ENCODE measurements around the gene SLC2A5. TPM values are rescaled to one million over a fixed set of nuclear protein-coding genes. Genes with fewer than 3 reads are reported as not detected.
A peak's percentile ranks its signal among the peaks of the same experiment; 100 is the strongest.

SLC2A5 gene
- total RNA-seq, 1 donor from 2014 or later, result 8.1 TPM

GRCh38 chr1:8987881-8988617 lies 81.4 kb downstream of the SLC2A5 start:
- Histone ChIP-seq H3K4me1 (peaks cover 24% of the 10 kb centered on the region), H3K4me3 (no peak overlapping the region), H3K27me3 (no peaks in the 10 kb centered on the region), H3K9me3 (no peaks in the 10 kb centered on the region), H3K36me3 (no peaks in the 10 kb centered on the region), H3K27ac (peak overlapping the region; percentile 42)
- TF ChIP-seq POLR2AphosphoS5 (IDR thresholded peaks at IDR 0.05; ENCODE audit: insufficient read depth in 1 of 2, low read depth in 1 of 2) (no peak), CTCF (IDR thresholded peaks at IDR 0.05) (peak; percentile 77 to 89 (median 85)), POLR2A (IDR thresholded peaks at IDR 0.05) (no peak)
- DNase-seq (ENCODE audit: extremely low spot score in 2 of 2), result no peak
- intact Hi-C loops (cut with DNase I), result loop anchor here (5.0 kb wide), 1 partner anchor 66 kb away; no protein-coding TSS in a partner anchor

- intact Hi-C loops (cut with DNase I), result loop anchor here (5.0 kb wide), 1 partner anchor 65 kb away; no protein-coding TSS in a partner anchor
- H3K9me3 ChIP-seq, result no peaks in the 10 kb centered on the region
- no peaks in the 10 kb centered on the region for H3K27me3 ChIP-seq
- peak overlapping the region; percentile 61 for H3K27ac ChIP-seq
- no peak for TF ChIP-seq CTCF (IDR thresholded peaks at IDR 0.05)
- TF ChIP-seq POLR2AphosphoS5 (IDR thresholded peaks at IDR 0.05; ENCODE audit: insufficient read depth in 1 of 2, low read depth in 1 of 2), result no peak
- TF ChIP-seq POLR2A (IDR thresholded peaks at IDR 0.05), result no peak
- DNase-seq (ENCODE audit: extremely low spot score in 2 of 2), result no peak
- H3K36me3 ChIP-seq, result no peaks in the 10 kb centered on the region
- no peak overlapping the region for H3K4me3 ChIP-seq
- H3K4me1 ChIP-seq, result peaks cover 24% of the 10 kb centered on the region
Measured at GRCh38 chr1:8986814-8987190, 82.6 kb downstream of the SLC2A5 start.

- Histone ChIP-seq H3K9me3 (no peaks in the 10 kb centered on the region), H3K4me3 (no peak overlapping the region), H3K4me1 (peaks cover 24% of the 10 kb centered on the region), H3K27me3 (no peaks in the 10 kb centered on the region), H3K36me3 (no peaks in the 10 kb centered on the region), H3K27ac (peak overlapping the region; percentile 61)
- intact Hi-C loops (cut with DNase I), result loop anchor here (5.0 kb wide), 1 partner anchor 64 kb away; no protein-coding TSS in a partner anchor
- DNase-seq (ENCODE audit: extremely low spot score in 2 of 2), result no peak
- TF ChIP-seq POLR2AphosphoS5 (IDR thresholded peaks at IDR 0.05; ENCODE audit: insufficient read depth in 1 of 2, low read depth in 1 of 2) (peak; percentile 51 to 90), POLR2A (IDR thresholded peaks at IDR 0.05) (no peak)
Measured at GRCh38 chr1:8985915-8986813, 83.3 kb downstream of the SLC2A5 start.

Small RNA genes within 50 kb of the gene (small RNA-seq; reads per million reads assigned to genes)
- not detected for gene RF00424

Other genes starting within 250 kb of the SLC2A5 start
- 558 TPM for gene ENO1, start 190.9 kb downstream of the SLC2A5 start, total RNA-seq
- not detected for gene CA6, start 123.8 kb downstream of the SLC2A5 start, total RNA-seq
- gene SLC2A7, start 43.2 kb downstream of the SLC2A5 start, total RNA-seq, result not detected
- 19.4 TPM for gene GPR157, start 59.5 kb upstream of the SLC2A5 start, total RNA-seq
- gene H6PD, start 165.1 kb upstream of the SLC2A5 start, total RNA-seq, result 65.1 TPM
- 40.0 TPM for gene SPSB1, start 223.3 kb upstream of the SLC2A5 start, total RNA-seq